Testis (tissue), 2 donors: ENCODE measurements around the gene PTPRN2.

Source experiments
- CTCF ChIP-seq, 3 experiments: fragments of 450-650 bp in 2 of 3; fragments of 200-600 bp in 1 of 3; sonication (generic) in 1 of 3; IDR thresholded peaks; one replicate each; pipeline ENCODE4 v1.5.1; 2016 to 2019; ENCODE audit warnings: antibody characterized with exemption in 3 of 3, mild to moderate bottlenecking in 2 of 3, moderate library complexity in 1 of 3
- POLR2A ChIP-seq: fragments of 450-650 bp; IDR thresholded peaks from one replicate; pipeline ENCODE4 v1.6.1; 2017; ENCODE audit warnings: antibody characterized with exemption, mild to moderate bottlenecking, moderate library complexity

GRCh38 chr7:158275711-158276413, 311.8 kb downstream of the PTPRN2 start:
- TF ChIP-seq CTCF (IDR thresholded peaks at IDR 0.05) (no peak), POLR2A (no peak)
